ENCODE measurements around the gene BHLHE41.

The BHLHE41 gene

GRCh38 chr12:26135010-26135420 lies 10.2 kb upstream of the BHLHE41 start:
- in situ Hi-C loops (cut with MboI; ENCODE audit: low sequenced_read_pairs), result no loop called here

GRCh38 chr12:26134540-26134939 lies 9.7 kb upstream of the BHLHE41 start:
- in situ Hi-C loops (cut with MboI; ENCODE audit: low sequenced_read_pairs), result no loop called here

DNA sequence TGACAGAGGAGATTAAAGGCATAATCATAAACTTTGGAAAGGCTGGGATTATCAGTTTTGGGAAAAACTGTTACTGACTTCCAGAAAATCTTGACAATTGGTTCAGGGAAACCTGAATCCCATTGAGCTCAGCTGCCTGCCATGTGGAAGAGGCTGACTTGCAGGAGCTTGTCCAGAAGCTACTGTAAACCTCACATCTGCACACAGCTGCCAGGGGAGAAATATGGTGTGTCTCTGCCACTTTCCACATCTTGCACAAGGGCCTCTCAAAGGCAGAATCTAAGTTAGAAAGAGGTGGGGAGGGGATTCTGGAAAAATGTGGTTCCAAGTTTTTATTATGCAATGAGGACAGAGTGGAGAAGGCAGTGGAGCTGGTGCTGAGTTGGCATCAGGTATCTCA lies 8.7 kb upstream of the BHLHE41 start:
- in situ Hi-C loops (cut with MboI; ENCODE audit: low sequenced_read_pairs), result no loop called here

GRCh38 chr12:26132866-26133265 lies 8.0 kb upstream of the BHLHE41 start:
- in situ Hi-C loops (cut with MboI; ENCODE audit: low sequenced_read_pairs), result no loop called here

DNA sequence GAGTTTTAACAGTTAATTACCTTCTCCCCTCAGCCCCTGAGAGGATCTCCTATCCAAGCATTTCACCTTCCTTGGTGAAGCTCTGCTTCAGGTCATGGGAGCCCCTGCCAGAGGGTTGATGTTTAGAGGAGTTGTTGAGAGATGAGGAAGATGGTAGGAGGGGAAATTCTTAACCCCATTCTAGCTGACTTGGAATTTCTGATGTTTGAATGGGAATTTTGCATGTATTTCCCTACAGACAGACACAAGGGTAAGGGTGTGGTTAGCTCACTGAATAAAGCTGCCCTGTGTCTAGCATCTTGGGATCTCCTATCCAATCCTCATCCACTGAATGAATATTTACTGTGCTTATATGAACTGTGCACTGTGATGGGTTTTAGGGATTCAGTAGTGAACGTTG lies 7.1 kb upstream of the BHLHE41 start:
- in situ Hi-C loops (cut with MboI; ENCODE audit: low sequenced_read_pairs), result no loop called here

GRCh38 chr12:26130728-26131127 lies 5.9 kb upstream of the BHLHE41 start:
- in situ Hi-C loops (cut with MboI; ENCODE audit: low sequenced_read_pairs), result no loop called here

- in situ Hi-C loops (cut with MboI; ENCODE audit: low sequenced_read_pairs), result no loop called here
Observed at GRCh38 chr12:26128168-26128567, 3.3 kb upstream of the BHLHE41 start.

DNA sequence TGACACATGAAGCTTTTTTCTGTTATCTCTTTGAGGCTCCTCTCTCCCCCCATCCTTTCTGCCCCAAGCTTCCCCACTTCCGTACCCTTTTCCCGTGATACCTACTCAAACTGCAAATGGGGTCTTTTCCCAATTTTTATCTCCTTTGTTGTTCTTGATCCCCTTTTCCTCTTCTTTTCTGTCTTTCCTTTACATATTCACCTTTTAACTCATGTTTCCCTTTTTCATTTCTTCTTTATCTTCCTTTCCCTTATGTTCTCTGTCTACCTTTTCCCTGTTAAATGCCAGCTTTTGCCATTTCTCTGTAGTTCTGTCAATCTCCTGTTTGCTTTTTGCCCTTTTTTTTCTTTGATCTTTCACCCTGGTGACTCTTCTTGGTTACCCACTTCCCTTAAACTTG lies 2.6 kb upstream of the BHLHE41 start:
- in situ Hi-C loops (cut with MboI; ENCODE audit: low sequenced_read_pairs), result no loop called here

- in situ Hi-C loops (cut with MboI; ENCODE audit: low sequenced_read_pairs), result no loop called here
Observed at GRCh38 chr12:26126340-26127284, 1.8 kb upstream of the BHLHE41 start.

DNA sequence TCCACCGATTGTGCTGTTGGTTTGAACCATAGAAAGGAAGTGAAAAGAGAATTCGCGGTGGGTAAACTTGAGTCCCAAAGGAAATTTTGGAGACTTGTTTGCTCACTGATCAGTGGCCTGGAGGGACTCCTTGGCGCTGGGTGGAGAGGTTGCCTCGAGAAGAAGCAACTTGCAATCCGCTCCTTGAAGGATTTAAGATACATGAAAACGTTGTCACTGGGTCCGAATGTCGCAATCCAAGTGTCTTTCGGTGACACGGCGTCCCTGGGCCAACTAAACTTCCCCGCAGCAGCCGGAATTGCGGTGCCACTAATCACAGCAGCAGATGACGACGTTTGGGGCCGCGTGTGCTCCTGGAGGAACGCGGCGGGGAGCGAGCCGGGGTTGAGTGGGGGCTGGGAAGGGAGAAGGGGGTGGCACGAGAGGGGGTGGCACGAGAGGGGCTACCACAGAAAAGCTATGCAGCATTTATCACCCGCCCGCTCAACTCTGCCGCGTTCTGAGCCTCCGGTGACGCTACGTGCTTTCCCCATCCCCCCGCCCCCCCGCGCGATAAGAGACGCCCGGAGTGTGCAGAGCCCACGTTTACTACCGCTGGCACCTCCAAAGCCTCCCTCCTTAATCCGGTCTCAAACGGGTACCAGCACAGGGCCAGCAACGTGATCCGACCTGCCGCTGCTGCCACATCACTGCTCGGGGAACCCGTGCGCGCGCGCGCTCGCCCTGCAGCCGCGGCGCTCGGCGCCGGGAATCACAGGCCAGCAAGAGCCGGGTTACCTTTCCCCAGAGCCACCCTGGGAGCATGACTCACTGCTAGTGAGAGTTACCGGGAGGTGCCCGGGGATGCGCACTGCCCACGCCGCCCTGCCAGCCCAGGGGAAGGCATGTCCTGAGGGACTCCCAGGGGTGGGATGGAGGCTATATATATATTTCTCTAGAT lies 833 bp upstream of the BHLHE41 start:
- in situ Hi-C loops (cut with MboI; ENCODE audit: low sequenced_read_pairs), result no loop called here

DNA sequence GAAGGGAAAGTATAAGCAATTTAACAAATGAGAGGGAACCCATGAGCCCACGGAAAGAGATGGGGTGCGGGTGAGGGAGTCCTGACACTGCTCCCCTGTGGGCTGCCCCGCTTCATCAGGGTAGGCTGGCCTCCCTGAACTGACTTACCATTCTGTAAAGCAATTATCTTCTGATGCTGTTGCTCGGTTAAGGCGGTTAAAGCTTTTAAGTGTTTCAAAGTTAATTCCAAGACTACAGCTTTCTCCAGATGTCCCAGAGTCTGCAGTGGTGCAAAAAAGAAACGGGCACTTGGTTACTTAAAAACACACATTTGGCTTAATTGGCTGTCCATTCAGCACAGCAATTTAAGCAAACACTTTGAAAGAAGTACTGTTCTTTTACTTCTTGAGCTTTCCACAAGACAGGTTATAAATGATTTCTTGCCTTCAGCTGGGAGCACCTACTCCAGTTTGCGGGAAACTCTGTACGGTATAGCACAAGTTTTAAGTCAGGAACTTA lies 1.3 kb downstream of the BHLHE41 start:
- in situ Hi-C loops (cut with MboI; ENCODE audit: low sequenced_read_pairs), result no loop called here

- in situ Hi-C loops (cut with MboI; ENCODE audit: low sequenced_read_pairs), result no loop called here
Observed at GRCh38 chr12:26122681-26123481, 2.0 kb downstream of the BHLHE41 start.

GRCh38 chr12:26122061-26122680 lies 2.7 kb downstream of the BHLHE41 start:
- in situ Hi-C loops (cut with MboI; ENCODE audit: low sequenced_read_pairs), result no loop called here

GRCh38 chr12:26121323-26122060 lies 3.3 kb downstream of the BHLHE41 start:
- in situ Hi-C loops (cut with MboI; ENCODE audit: low sequenced_read_pairs), result no loop called here

GRCh38 chr12:26120561-26121274 lies 4.1 kb downstream of the BHLHE41 start:
- in situ Hi-C loops (cut with MboI; ENCODE audit: low sequenced_read_pairs), result no loop called here

GRCh38 chr12:26119391-26119989 lies 5.3 kb downstream of the BHLHE41 start:
- in situ Hi-C loops (cut with MboI; ENCODE audit: low sequenced_read_pairs), result no loop called here

DNA sequence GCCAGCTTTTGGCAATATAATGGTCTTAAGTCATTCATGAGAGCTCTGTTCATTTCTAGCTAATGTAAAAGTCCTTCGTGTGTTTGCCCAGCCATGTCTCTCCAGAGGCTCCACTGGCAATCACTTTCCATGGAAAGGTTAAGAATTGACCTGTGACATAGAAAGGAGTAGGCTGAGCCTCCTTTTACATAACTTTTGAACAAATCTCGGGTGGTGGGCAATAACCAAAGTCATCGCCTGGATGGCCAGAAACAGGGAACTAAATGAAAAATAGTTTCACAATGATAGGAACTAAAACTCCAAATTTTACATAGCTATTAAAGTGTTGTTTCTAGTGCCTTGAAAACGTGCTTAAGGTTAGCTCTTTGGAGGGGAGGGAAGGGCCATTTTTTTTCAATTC lies 6.5 kb downstream of the BHLHE41 start:
- in situ Hi-C loops (cut with MboI; ENCODE audit: low sequenced_read_pairs), result no loop called here

Measured in HL-60/S4 treated with phorbol 12-myristate 13-acetate at 8.2 ng/mL for 4 days and 3 days (cell line).